ENCODE data around the gene TMEM263.

Gene TMEM263

GRCh38 chr12:106950591-106950990 lies 5.1 kb upstream of the TMEM263 start:
- DNase-seq (ENCODE audit: low spot score): no peak

GRCh38 chr12:106953352-106954250 lies 2.1 kb upstream of the TMEM263 start:
- no peak for DNase-seq (ENCODE audit: low spot score)

GRCh38 chr12:106954462-106955376 lies 988 bp upstream of the TMEM263 start:
- no peak for DNase-seq (ENCODE audit: low spot score)

- DNase-seq (ENCODE audit: low spot score): peak; percentile 48
Measured at GRCh38 chr12:106956048-106956578, 406 bp downstream of the TMEM263 start.

- DNase-seq (ENCODE audit: low spot score): no peak
Measured at GRCh38 chr12:106957583-106957982, 1.9 kb downstream of the TMEM263 start.

- DNase-seq (ENCODE audit: low spot score): no peak
Measured at GRCh38 chr12:106960443-106960842, 4.7 kb downstream of the TMEM263 start.

GRCh38 chr12:106962286-106962685 lies 6.6 kb downstream of the TMEM263 start:
- no peak for DNase-seq (ENCODE audit: low spot score)

- DNase-seq (ENCODE audit: low spot score): no peak
Measured at GRCh38 chr12:106964526-106964925, 8.8 kb downstream of the TMEM263 start.

GRCh38 chr12:106971065-106971464 lies 15.4 kb downstream of the TMEM263 start:
- no peak for DNase-seq (ENCODE audit: low spot score)

GRCh38 chr12:106973545-106973944 lies 17.8 kb downstream of the TMEM263 start:
- DNase-seq (ENCODE audit: low spot score): no peak

GRCh38 chr12:106974511-106974910 lies 18.8 kb downstream of the TMEM263 start:
- no peak for DNase-seq (ENCODE audit: low spot score)

GRCh38 chr12:106975098-106975497 lies 19.4 kb downstream of the TMEM263 start:
- no peak for DNase-seq (ENCODE audit: low spot score)

- DNase-seq (ENCODE audit: low spot score): no peak
Measured at GRCh38 chr12:106975993-106976658, 20.4 kb downstream of the TMEM263 start.

GRCh38 chr12:106976668-106977067 lies 21.0 kb downstream of the TMEM263 start:
- no peak for DNase-seq (ENCODE audit: low spot score)

GRCh38 chr12:106978035-106978800 lies 22.5 kb downstream of the TMEM263 start:
- no peak for DNase-seq (ENCODE audit: low spot score)

GRCh38 chr12:106980944-106981343 lies 25.2 kb downstream of the TMEM263 start:
- DNase-seq (ENCODE audit: low spot score): no peak

GRCh38 chr12:106981788-106982187 lies 26.1 kb downstream of the TMEM263 start:
- no peak for DNase-seq (ENCODE audit: low spot score)

GRCh38 chr12:106982229-106982628 lies 26.5 kb downstream of the TMEM263 start:
- DNase-seq (ENCODE audit: low spot score): no peak

GRCh38 chr12:106984588-106985137 lies 29.0 kb downstream of the TMEM263 start:
- DNase-seq (ENCODE audit: low spot score): no peak

- no peak for DNase-seq (ENCODE audit: low spot score)
Measured at GRCh38 chr12:106985479-106985878, 29.8 kb downstream of the TMEM263 start.

GRCh38 chr12:106986135-106986534 lies 30.4 kb downstream of the TMEM263 start:
- DNase-seq (ENCODE audit: low spot score): no peak
